HG02973 (cell line): ENCODE results near the gene CPSF4L.

Source experiments
- ATAC-seq: cut with Tn5 transposase; IDR thresholded peaks from one replicate; pipeline ENCODE4 v1.9.1; 2021; ENCODE audit warnings: moderate library complexity; ENCODE audit not compliant: unreplicated experiment

Gene CPSF4L

DNA sequence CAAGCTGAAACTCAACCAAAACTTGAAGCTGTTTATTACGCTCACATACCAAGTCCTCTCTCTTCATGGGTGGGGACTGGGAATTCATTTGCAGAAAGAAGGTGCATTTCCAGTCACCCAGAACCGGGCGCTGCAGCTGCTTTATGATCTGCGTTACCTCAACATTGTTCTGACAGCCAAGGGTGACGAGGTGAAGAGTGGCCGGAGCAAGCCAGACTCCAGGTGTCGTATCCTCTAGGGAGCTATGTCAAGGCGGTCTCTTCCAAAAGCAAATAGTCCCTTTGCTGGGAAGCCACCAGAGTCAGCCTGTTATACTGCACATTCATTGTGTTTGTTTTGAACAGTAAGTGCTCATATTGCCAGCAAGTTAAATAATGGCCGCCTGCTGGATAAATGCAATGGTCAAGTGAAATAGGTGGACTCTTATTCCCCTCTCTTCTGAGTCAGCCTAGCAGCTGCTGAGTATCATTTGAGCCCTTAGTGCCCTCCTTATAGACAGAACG lies 56.2 kb downstream of the CPSF4L start:
- ATAC-seq, result no peak

DNA sequence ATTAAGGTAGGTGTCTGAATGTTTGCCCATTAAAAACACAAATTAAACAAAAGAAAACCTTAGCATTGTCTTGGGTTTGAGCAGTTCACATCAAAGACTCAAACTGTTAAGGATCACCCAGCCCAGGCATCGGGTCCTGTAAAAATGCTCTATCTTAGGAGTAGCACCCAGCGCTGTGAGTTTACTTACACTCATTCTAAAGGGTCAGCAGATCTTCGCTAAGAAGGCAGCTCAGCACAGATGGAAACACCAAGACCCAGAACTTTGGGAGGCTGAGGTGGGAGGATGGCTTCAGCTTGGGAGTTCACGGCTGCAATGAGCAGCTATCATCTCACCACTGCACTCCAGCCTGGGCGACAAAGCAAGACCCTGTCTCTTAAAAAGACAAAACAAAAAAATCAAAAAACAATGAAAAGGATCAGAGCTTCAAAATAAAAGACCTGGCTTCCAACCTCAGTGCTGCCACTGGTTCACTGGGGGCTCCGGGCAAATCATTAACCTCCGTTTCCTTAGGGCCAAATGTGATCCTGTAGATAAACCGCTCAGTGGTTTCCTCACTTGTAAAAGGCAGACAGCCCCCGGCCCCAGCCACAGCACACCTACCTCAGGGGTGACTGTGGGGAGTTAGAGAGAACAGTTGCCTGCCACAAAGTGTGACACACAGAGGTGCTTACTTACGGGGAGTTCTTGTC lies 57.7 kb downstream of the CPSF4L start:
- no peak for ATAC-seq

DNA sequence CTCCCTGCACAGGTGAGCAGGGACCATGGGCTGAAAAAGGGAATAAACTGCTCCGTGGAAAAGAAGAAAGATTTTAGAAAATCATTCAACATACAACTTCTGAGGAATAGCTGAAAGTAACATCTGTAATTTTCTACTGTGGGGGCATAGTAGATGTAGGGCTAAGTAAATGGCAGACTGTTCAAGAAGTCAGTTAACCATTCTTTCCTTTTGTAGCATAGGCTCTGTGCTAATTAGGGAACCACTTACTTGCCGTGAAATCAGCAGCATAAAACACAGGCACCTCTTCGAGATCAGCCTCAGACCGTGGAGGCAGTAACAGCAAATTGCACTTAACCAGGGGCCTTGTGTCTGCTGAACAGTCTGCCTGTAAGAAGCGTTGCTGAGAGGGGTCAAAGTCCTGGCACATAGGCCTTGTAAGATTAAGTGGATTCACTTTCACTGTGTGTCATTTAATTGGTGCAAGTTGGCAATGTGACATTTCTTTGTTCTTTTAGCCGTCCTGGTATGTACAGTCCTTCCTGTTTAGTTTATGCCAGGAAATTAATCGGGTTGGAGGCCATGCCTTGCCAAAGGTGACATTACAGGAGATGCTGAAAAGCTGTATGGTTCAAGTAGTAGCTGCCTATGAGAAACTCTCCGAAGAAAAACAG lies 58.4 kb downstream of the CPSF4L start:
- no peak for ATAC-seq

DNA sequence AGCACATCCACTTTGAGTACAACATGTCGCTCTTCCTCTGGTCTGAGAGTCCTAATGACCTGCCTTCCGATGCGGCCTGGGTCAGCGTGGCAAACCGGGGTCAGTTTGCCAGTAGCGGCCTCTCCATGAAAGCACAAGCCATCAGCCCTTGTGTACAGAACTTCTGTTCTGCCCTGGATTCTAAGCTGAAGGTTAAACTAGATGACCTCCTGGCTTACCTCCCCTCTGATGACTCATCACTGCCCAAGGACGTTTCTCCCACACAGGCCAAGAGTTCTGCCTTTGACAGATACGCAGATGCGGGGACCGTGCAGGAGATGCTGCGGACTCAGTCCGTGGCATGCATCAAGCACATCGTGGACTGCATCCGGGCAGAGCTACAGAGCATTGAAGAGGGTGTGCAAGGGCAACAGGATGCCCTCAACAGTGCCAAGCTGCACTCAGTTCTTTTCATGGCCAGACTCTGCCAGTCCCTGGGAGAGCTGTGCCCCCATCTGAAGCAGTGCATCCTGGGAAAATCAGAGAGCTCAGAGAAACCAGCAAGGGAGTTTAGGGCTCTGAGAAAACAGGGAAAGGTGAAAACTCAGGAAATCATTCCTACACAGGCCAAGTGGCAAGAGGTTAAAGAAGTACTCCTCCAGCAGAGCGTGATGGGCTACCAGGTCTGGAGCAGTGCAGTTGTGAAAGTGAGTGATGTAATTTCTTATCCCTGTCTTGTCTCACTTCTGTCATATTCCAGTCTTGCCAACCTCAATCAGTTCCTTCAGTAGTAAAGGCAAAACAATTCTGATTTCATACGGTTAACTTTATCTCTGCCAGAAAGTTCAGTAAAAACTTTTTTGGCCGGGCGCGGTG lies 60.2 kb downstream of the CPSF4L start:
- no peak for ATAC-seq

DNA sequence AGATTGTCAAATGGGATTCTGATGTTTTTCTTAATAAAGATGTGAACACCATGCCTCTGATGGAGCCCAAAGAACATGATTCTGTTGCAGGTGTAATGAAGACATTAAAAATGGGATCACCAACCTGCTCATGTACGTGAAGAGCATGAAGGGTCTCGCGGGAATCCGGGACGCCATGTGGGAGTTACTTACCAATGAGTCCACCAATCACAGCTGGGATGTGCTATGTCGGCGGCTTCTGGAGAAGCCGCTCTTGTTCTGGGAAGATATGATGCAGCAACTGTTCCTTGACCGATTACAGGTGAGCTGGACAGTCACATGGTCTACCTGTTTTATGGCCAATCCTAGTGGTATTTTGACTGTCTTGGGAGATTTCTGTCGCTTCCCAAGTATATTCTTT lies 61.2 kb downstream of the CPSF4L start:
- ATAC-seq, result no peak

DNA sequence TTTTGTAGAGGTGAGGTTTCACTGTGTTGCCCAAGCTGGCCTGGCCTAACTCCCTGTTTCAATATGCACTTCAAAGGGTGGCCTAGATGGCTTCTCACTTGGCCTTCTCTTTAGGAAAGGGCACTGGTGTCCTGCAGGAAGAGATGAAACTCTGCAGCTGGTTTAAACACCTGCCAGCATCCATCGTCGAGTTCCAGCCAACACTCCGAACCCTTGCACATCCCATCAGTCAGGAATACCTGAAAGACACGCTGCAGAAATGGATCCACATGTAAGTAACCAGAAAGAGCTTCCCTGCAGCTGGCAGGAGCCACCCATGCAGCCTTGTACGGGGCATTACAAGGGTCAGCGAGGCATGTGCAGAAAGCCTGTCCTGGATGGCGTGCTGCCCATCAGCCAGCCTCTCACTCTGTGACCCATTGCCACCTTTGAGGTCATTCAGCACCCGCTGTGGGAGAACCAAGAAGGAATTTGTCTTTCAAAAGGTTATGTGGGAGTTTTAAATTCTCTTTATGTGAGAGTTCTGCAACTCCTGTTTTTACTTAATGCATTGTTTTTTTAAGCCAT lies 61.8 kb downstream of the CPSF4L start:
- ATAC-seq, result no peak

DNA sequence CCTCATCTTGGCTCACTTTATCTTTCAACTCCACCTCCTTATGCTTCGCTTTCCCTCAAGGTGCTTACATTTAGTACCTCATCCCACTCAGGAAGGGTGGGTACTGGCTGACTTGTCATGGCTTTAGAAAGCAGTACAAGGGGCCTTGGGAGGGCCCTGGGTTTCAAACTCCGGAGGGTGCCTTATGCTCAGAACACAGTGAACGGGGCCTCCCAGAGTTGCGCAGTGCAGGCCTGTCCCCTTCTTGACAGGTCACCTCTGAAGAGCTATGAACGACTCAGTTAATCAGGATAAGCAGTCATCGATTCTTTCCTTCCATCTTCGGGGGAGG lies 62.8 kb downstream of the CPSF4L start:
- ATAC-seq, result no peak
